Measurements from ENCODE around the gene PPIF. TPM values are rescaled to one million over a fixed set of nuclear protein-coding genes. Genes with fewer than 3 reads are reported as not detected.
A peak's percentile ranks its signal among the peaks of the same experiment; 100 is the strongest.

PPIF gene
- total and polyA plus RNA-seq, 2 of the 13 experiments (the other 11 are each of a cell fraction or from before 2014, with no cell fraction given) = 147 to 157 TPM

DNA sequence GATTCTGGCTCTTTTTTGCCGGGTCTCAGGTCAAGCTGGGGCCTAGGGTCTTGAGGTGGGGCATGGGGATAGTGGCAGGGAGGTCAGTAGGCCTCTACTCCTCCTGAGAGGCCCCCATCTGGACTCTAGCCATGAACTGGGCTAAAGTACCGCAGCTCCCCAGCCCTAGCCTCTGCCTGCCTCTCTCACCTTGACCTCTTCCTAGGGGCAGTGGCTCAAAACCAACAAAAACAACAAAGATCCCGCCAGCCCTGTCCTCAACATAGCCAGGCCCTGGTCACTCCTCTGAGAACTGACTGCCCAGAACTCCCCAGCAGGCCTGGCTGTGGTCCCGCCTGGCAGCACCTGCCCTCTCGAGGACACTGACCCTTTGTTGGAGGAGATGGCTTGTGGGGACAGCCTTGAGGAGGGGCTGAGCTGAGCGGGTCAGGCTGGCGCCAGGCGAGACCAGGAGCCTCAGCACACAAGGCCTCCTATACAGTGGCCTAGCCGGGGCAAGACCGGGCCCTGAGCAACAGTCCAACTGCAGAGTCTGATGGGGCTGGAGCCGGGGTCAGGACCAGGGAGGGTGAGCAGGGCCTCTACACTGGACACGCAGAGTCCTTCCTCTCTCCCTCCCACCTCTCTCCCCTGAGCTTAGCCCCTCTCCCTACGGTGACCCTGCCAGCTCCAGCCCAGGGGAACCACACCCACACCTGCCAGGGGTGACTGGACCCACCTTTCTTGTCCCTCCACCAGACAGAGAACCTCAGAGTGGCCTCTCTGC is 11.6 kb upstream of the PPIF start (continued):
- TF ChIP-seq, protein P1, sequence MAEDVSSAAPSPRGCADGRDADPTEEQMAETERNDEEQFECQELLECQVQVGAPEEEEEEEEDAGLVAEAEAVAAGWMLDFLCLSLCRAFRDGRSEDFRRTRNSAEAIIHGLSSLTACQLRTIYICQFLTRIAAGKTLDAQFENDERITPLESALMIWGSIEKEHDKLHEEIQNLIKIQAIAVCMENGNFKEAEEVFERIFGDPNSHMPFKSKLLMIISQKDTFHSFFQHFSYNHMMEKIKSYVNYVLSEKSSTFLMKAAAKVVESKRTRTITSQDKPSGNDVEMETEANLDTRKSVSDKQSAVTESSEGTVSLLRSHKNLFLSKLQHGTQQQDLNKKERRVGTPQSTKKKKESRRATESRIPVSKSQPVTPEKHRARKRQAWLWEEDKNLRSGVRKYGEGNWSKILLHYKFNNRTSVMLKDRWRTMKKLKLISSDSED (CRISPR knock-in tag; IDR thresholded peaks at IDR 0.05) = peak; percentile 66; the same call in 1 of the 2 replicates
- TF ChIP-seq, protein P2, sequence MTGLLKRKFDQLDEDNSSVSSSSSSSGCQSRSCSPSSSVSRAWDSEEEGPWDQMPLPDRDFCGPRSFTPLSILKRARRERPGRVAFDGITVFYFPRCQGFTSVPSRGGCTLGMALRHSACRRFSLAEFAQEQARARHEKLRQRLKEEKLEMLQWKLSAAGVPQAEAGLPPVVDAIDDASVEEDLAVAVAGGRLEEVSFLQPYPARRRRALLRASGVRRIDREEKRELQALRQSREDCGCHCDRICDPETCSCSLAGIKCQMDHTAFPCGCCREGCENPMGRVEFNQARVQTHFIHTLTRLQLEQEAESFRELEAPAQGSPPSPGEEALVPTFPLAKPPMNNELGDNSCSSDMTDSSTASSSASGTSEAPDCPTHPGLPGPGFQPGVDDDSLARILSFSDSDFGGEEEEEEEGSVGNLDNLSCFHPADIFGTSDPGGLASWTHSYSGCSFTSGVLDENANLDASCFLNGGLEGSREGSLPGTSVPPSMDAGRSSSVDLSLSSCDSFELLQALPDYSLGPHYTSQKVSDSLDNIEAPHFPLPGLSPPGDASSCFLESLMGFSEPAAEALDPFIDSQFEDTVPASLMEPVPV (CRISPR knock-in tag; IDR thresholded peaks at IDR 0.05) = no peak; the same call in 1 of the 2 replicates
- TF ChIP-seq, protein P3, sequence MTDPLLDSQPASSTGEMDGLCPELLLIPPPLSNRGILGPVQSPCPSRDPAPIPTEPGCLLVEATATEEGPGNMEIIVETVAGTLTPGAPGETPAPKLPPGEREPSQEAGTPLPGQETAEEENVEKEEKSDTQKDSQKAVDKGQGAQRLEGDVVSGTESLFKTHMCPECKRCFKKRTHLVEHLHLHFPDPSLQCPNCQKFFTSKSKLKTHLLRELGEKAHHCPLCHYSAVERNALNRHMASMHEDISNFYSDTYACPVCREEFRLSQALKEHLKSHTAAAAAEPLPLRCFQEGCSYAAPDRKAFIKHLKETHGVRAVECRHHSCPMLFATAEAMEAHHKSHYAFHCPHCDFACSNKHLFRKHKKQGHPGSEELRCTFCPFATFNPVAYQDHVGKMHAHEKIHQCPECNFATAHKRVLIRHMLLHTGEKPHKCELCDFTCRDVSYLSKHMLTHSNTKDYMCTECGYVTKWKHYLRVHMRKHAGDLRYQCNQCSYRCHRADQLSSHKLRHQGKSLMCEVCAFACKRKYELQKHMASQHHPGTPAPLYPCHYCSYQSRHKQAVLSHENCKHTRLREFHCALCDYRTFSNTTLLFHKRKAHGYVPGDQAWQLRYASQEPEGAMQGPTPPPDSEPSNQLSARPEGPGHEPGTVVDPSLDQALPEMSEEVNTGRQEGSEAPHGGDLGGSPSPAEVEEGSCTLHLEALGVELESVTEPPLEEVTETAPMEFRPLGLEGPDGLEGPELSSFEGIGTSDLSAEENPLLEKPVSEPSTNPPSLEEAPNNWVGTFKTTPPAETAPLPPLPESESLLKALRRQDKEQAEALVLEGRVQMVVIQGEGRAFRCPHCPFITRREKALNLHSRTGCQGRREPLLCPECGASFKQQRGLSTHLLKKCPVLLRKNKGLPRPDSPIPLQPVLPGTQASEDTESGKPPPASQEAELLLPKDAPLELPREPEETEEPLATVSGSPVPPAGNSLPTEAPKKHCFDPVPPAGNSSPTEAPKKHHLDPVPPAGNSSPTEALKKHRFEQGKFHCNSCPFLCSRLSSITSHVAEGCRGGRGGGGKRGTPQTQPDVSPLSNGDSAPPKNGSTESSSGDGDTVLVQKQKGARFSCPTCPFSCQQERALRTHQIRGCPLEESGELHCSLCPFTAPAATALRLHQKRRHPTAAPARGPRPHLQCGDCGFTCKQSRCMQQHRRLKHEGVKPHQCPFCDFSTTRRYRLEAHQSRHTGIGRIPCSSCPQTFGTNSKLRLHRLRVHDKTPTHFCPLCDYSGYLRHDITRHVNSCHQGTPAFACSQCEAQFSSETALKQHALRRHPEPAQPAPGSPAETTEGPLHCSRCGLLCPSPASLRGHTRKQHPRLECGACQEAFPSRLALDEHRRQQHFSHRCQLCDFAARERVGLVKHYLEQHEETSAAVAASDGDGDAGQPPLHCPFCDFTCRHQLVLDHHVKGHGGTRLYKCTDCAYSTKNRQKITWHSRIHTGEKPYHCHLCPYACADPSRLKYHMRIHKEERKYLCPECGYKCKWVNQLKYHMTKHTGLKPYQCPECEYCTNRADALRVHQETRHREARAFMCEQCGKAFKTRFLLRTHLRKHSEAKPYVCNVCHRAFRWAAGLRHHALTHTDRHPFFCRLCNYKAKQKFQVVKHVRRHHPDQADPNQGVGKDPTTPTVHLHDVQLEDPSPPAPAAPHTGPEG (CRISPR knock-in tag; IDR thresholded peaks at IDR 0.05) = no peak
- peak; percentile 60 for TF ChIP-seq GABPB1 (CRISPR knock-in tag; IDR thresholded peaks at IDR 0.05)
- no peak for TF ChIP-seq KMT2A (CRISPR knock-in tag; IDR thresholded peaks at IDR 0.05)

Data from HepG2 (cell line).